ENCODE measurements around the gene RTP3. TPM values are rescaled to one million over a fixed set of nuclear protein-coding genes. Genes with fewer than 3 reads are reported as not detected.

Gene RTP3
- total and polyA plus RNA-seq, 4 donors = 1.0 to 61.7 (median 26.6) TPM

- Histone ChIP-seq H3K27me3 (ENCODE audit: control insufficient read depth in 4 of 4, insufficient read depth in 4 of 4, low read length in 3 of 4) (no peaks in the 10 kb centered on the region), H3K4me3 (ENCODE audit: low read depth in 1 of 3, low read length in 3 of 3) (no peak overlapping the region), H3K36me3 (ENCODE audit: control insufficient read depth in 4 of 4, insufficient read depth in 3 of 4, low read depth in 1 of 4, low read length in 3 of 4) (no peaks in the 10 kb centered on the region), H3K27ac (ENCODE audit: low read depth in 1 of 2, low read length in 2 of 2) (no peak overlapping the region), H3K9me3 (ENCODE audit: control insufficient read depth in 4 of 4, low read length in 3 of 4) (no peaks in the 10 kb centered on the region), H3K9ac (ENCODE audit: low read depth in 1 of 2, low read length in 2 of 2) (no peak overlapping the region), H3K4me1 (ENCODE audit: control insufficient read depth in 4 of 4, insufficient read depth in 4 of 4, low read length in 3 of 4) (no peaks in the 10 kb centered on the region)
- WGBS = 94% methylated on average over 14 of the region's 14 CpGs
- TF ChIP-seq TAF1 (conservative IDR thresholded peaks at IDR 0.05) = no peak
- no peak for TF ChIP-seq FOXA1 (IDR thresholded peaks at IDR 0.05)
- no peak for TF ChIP-seq HNF4A (conservative IDR thresholded peaks at IDR 0.05)
- TF ChIP-seq CTCF (IDR thresholded peaks at IDR 0.05; ENCODE audit: low read depth, low read length, missing input control) = no peak
- peak; percentile 31 for DNase-seq (ENCODE audit: low spot score)
Measured at GRCh38 chr3:46456118-46456517, 41.7 kb upstream of the RTP3 start.

DNA sequence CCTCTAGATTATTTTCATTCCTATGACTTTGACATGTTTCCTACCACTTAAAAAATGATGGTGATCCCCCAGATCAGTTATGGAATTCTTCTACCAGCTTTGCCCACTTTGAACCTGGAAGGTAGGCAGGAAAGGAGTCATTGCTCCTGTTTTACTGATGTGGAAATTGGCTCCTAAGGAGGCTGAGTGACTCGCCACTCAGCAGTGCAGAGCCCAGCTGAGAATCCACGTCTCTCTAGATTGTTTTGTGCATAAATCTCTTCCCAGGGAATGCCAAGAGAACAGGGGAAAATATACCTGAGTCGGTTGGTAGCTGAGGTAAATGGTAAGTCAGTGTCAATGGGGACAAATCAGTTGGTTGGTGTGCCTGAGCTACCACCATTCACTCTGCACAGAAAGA is 37.7 kb upstream of the RTP3 start:
- no peak overlapping the region for H3K27ac ChIP-seq (ENCODE audit: low read depth in 1 of 2, low read length in 2 of 2)
- H3K27me3 ChIP-seq (ENCODE audit: control insufficient read depth in 4 of 4, insufficient read depth in 4 of 4, low read length in 3 of 4) = peaks cover 0 to 7% (median 0%) of the 10 kb centered on the region in 4 donors
- no peak overlapping the region for H3K4me3 ChIP-seq (ENCODE audit: low read depth in 1 of 3, low read length in 3 of 3)
- no peak for TF ChIP-seq TAF1 (conservative IDR thresholded peaks at IDR 0.05)
- no peak for TF ChIP-seq NR2F2 (IDR thresholded peaks at IDR 0.05)
- no peak for TF ChIP-seq HNF4A (conservative IDR thresholded peaks at IDR 0.05)
- TF ChIP-seq MAX (IDR thresholded peaks at IDR 0.05) = no peak
- TF ChIP-seq, protein P1, sequence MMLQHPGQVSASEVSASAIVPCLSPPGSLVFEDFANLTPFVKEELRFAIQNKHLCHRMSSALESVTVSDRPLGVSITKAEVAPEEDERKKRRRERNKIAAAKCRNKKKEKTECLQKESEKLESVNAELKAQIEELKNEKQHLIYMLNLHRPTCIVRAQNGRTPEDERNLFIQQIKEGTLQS (IDR thresholded peaks at IDR 0.05) = no peak
- no peak for TF ChIP-seq JUND (IDR thresholded peaks at IDR 0.05)
- TF ChIP-seq, protein P2, sequence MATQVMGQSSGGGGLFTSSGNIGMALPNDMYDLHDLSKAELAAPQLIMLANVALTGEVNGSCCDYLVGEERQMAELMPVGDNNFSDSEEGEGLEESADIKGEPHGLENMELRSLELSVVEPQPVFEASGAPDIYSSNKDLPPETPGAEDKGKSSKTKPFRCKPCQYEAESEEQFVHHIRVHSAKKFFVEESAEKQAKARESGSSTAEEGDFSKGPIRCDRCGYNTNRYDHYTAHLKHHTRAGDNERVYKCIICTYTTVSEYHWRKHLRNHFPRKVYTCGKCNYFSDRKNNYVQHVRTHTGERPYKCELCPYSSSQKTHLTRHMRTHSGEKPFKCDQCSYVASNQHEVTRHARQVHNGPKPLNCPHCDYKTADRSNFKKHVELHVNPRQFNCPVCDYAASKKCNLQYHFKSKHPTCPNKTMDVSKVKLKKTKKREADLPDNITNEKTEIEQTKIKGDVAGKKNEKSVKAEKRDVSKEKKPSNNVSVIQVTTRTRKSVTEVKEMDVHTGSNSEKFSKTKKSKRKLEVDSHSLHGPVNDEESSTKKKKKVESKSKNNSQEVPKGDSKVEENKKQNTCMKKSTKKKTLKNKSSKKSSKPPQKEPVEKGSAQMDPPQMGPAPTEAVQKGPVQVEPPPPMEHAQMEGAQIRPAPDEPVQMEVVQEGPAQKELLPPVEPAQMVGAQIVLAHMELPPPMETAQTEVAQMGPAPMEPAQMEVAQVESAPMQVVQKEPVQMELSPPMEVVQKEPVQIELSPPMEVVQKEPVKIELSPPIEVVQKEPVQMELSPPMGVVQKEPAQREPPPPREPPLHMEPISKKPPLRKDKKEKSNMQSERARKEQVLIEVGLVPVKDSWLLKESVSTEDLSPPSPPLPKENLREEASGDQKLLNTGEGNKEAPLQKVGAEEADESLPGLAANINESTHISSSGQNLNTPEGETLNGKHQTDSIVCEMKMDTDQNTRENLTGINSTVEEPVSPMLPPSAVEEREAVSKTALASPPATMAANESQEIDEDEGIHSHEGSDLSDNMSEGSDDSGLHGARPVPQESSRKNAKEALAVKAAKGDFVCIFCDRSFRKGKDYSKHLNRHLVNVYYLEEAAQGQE (IDR thresholded peaks at IDR 0.05) = no peak
- no peak for TF ChIP-seq FOXA1 (IDR thresholded peaks at IDR 0.05)
- TF ChIP-seq YY1 (IDR thresholded peaks at IDR 0.05) = no peak
- TF ChIP-seq EGR1 (IDR thresholded peaks at IDR 0.05; ENCODE audit: low read depth in 2 of 2) = no peak
- TF ChIP-seq GABPA (IDR thresholded peaks at IDR 0.05 in 1 of 2, conservative IDR thresholded peaks at IDR 0.05 in 1 of 2) = no peak
- TF ChIP-seq CTCF (IDR thresholded peaks at IDR 0.05; ENCODE audit: low read depth, low read length, missing input control) = no peak
- no peak for TF ChIP-seq FOXA2 (IDR thresholded peaks at IDR 0.05)
- no peak for TF ChIP-seq ZBTB33 (IDR thresholded peaks at IDR 0.05)
- no peak for TF ChIP-seq RXRA (IDR thresholded peaks at IDR 0.05)
- no peak for TF ChIP-seq RAD21 (IDR thresholded peaks at IDR 0.05)
- TF ChIP-seq SP1 (IDR thresholded peaks at IDR 0.05) = no peak
- no peak for TF ChIP-seq HNF4G (IDR thresholded peaks at IDR 0.05)
- no peaks in the 10 kb centered on the region for H3K36me3 ChIP-seq (ENCODE audit: control insufficient read depth in 4 of 4, insufficient read depth in 3 of 4, low read depth in 1 of 4, low read length in 3 of 4)
- peak; percentile 1 for DNase-seq (ENCODE audit: low spot score)
- no peaks in the 10 kb centered on the region for H3K9me3 ChIP-seq (ENCODE audit: control insufficient read depth in 4 of 4, low read length in 3 of 4)
- no peaks in the 10 kb centered on the region for H3K4me1 ChIP-seq (ENCODE audit: control insufficient read depth in 4 of 4, insufficient read depth in 4 of 4, low read length in 3 of 4)
- no peak overlapping the region for H3K9ac ChIP-seq (ENCODE audit: low read depth in 1 of 2, low read length in 2 of 2)
- 66% methylated on average over 3 of the region's 3 CpGs for WGBS

Measured in liver (tissue), 9 donors.